Prostate gland (tissue), 2 donors: ENCODE measurements around the gene SHISA7. TPM values are rescaled to one million over a fixed set of nuclear protein-coding genes. Genes with fewer than 3 reads are reported as not detected.

Source experiments
- DNase-seq: peaks from one replicate; pipeline ENCODE4 v3.0.0-alpha.2; 2019; ENCODE audit warnings: low spot score
- H3K27ac ChIP-seq, 2 donors: fragments of 200-600 bp; sonication (generic); 2 replicates each; pipeline ENCODE4 v1.5.1; 2017 to 2019
- H3K27me3 ChIP-seq: fragments of 200-600 bp; sonication (generic); replicated peaks from 2 replicates; pipeline ENCODE4 v1.5.1; 2019; ENCODE audit not compliant: insufficient read depth
- H3K36me3 ChIP-seq, 2 donors: fragments of 200-600 bp; sonication (generic); 1 replicate in 1 of 2; 2 replicates in 1 of 2; pipeline versions ENCODE4 v1.5.1 to v1.8.1; 2017 to 2019
- H3K4me1 ChIP-seq: fragments of 200-600 bp; sonication (generic); replicated peaks from 2 replicates; pipeline ENCODE4 v1.5.1; 2019
- H3K4me3 ChIP-seq, 2 donors: fragments of 200-600 bp; sonication (generic); 2 replicates each; pipeline ENCODE4 v1.5.1; 2017 to 2019
- H3K9me3 ChIP-seq: fragments of 200-600 bp; sonication (generic); 2 replicates; pipeline ENCODE4 v1.5.1; 2017
- POLR2A ChIP-seq: fragments of 450-650 bp; IDR thresholded peaks from one replicate; pipeline ENCODE4 v1.6.1; 2016; ENCODE audit warnings: antibody characterized with exemption, mild to moderate bottlenecking
- POLR2AphosphoS5 ChIP-seq: sonication (generic); formaldehyde crosslinking; IDR thresholded peaks from one replicate; pipeline ENCODE4 v1.6.1; 2017; ENCODE audit warnings: antibody characterized with exemption
- WGBS: methylation state at CpG from one replicate; pipeline ENCODE4 v1.1.5; 2018; 5-methylcytosine and 5-hydroxymethylcytosine counted together
- intact Hi-C: fragments of 100-400 bp; cut with DNase I; formaldehyde crosslinking; loops from one replicate; pipeline ENCODE4 v1.14.2; 2022
- total RNA-seq, 2 donors: library from RNA; depleted of rRNA; stranded (reverse); fragments of >200 nt; gene quantifications; one replicate each; pipeline ENCODE4 v1.1.0, GENCODE V29; 2016
- TF ChIP-seq, protein P1 (sequence below), 4 experiments: fragments of 200-600 bp in 2 of 4; fragments of 450-650 bp in 2 of 4; sonication (generic) in 2 of 4; IDR thresholded peaks; 1 replicate in 3 of 4; 2 replicates in 1 of 4; pipeline ENCODE4 v1.5.1; 2016 to 2019; ENCODE audit warnings: antibody characterized with exemption in 4 of 4, mild to moderate bottlenecking in 2 of 4, moderate library complexity in 2 of 4

Gene SHISA7
- not detected for total RNA-seq

DNA sequence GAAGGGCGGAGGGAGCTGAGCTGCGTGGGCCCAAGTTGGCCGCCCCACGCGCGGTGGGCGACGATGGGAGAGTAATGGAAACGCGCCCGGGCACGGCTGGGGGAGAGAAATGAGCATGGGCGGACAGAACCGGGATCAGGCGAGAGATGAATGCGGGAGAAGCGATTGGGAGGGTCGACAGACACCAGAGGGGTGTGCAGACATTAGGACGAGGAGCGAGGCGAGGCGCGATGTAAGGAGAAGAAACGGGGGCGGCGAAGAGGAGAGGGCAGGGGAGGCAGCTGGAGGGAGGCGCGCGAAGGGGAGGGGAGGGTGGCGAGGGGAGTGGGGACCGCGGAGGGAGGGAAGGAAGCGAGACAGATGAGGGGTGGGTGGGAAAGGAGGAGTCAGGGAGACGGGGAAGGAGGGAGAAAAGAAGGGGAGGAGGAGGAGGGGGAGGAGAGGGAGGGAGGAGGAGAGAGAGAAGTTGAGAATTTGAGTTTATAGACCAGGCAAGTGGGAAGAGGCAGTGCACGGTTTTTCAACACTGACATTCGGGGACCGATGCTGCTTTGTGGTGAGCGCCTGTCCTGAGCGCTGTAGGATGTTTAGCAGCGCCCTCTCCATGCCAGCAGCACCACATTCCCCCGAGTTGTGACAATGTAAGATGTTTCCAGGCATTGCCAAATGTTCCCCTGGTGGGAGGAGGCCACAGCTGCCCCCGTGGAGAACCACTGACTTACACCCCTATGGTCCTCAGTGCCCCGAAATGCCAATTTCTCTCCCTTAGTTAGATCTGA is at the start of gene SHISA7:
TSS of gene SHISA7 (minus strand) at position 256 of the 779 bp plus-strand sequence. CDS start 437 bp downstream, outside the sequence.
- TF ChIP-seq POLR2AphosphoS5 (no peak), POLR2A (no peak)
- TF ChIP-seq, protein P1, sequence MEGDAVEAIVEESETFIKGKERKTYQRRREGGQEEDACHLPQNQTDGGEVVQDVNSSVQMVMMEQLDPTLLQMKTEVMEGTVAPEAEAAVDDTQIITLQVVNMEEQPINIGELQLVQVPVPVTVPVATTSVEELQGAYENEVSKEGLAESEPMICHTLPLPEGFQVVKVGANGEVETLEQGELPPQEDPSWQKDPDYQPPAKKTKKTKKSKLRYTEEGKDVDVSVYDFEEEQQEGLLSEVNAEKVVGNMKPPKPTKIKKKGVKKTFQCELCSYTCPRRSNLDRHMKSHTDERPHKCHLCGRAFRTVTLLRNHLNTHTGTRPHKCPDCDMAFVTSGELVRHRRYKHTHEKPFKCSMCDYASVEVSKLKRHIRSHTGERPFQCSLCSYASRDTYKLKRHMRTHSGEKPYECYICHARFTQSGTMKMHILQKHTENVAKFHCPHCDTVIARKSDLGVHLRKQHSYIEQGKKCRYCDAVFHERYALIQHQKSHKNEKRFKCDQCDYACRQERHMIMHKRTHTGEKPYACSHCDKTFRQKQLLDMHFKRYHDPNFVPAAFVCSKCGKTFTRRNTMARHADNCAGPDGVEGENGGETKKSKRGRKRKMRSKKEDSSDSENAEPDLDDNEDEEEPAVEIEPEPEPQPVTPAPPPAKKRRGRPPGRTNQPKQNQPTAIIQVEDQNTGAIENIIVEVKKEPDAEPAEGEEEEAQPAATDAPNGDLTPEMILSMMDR (IDR thresholded peaks at IDR 0.05) = no peak
- Histone ChIP-seq H3K27ac (no peak within 1 kb of the TSS), H3K36me3 (no peaks in the 10 kb centered on the region), H3K4me1 (no peaks in the 10 kb centered on the region), H3K4me3 (no peak within 1 kb of the TSS), H3K9me3 (no peaks in the 10 kb centered on the region), H3K27me3 (peaks cover 41% of the 10 kb centered on the region)
- intact Hi-C loops = no loop called here
- DNase-seq = no peak
- WGBS = 2% methylated on average over 43 of the region's 43 CpGs

DNA sequence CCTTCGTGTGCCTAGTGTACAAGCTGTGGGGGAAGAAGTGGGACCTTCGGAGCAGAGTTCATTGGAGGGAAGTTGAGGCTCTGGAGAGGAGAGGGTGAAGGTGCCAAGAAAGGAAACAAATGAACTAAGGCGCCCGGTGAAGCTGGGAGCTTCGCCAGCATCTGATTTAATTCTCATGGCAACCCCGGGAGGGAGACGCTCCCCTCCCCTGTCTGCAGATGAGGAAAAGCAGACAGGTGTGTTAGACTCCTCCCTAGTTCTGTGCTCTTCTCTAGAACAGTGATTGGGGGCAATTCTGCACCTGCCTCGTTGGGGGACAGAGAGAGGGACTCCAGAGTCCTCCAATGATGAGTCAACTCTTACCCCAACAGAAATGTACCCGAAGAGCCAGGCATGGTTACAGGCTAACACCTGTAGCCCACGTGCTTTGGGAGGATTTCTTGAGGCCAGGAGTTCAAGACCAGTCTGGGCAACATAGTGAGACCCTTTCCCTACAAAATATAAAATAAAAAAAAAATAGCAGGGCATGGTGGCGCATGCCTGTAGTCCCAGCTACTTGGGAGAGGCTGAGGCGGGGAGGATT is 49.4 kb upstream of the SHISA7 start:
- Histone ChIP-seq H3K27ac (no peak overlapping the region), H3K36me3 (no peaks in the 10 kb centered on the region), H3K9me3 (no peaks in the 10 kb centered on the region), H3K4me1 (no peaks in the 10 kb centered on the region), H3K4me3 (no peak overlapping the region), H3K27me3 (no peaks in the 10 kb centered on the region)
- 31% methylated on average over 12 of the region's 12 CpGs for WGBS
- intact Hi-C loops = no loop called here
- DNase-seq = no peak
- TF ChIP-seq POLR2A = no peak
- TF ChIP-seq, protein P1 (IDR thresholded peaks at IDR 0.05) = no peak

DNA sequence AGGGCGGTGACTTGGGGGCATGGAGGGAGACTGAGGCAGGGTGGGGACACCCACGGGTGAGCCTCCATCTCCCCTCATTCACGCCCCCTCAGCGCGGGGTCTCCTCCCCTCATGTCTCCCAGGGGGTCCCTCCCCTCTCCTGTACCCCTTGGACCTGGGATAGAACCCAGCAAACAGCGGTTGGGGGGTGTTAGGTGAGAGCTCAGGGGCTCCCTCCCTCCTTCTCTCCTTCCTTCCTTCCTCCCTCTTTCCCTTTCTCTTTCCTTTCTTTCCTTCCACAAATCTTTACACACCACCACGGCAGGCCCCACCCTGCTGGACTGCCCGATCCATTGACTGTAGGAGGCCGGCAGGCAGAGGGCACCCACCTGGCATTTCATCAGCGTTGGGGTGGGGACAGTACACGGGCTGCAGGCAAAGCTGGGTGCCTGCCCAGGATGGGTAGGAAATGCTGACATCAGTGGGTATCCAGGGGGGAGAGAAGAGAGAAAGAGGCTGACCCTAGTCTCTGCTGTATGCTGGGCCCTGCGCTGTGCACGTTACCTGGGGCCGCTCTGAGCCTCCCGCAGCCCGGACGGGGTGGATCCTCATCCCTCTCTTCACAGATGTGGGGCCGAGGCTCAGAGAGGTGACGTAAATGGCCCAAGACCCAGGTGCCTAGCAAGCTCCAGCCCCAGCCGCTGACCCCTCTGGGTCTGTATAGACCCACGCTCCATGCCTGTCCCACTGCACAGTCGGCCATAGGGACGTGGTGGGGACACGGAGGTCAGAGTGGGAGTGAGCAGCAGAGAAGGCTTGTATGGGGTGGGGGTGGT is 48.7 kb upstream of the SHISA7 start:
- no peaks in the 10 kb centered on the region for H3K4me1 ChIP-seq
- no peak overlapping the region for H3K27ac ChIP-seq
- H3K4me3 ChIP-seq = no peak overlapping the region
- H3K27me3 ChIP-seq = no peaks in the 10 kb centered on the region
- H3K9me3 ChIP-seq = no peaks in the 10 kb centered on the region
- TF ChIP-seq POLR2A (no peak), POLR2AphosphoS5 (no peak)
- TF ChIP-seq, protein P1 (IDR thresholded peaks at IDR 0.05) = no peak
- no peak for DNase-seq
- intact Hi-C loops = no loop called here
- no peaks in the 10 kb centered on the region for H3K36me3 ChIP-seq
- 56% methylated on average over 24 of the region's 24 CpGs for WGBS

DNA sequence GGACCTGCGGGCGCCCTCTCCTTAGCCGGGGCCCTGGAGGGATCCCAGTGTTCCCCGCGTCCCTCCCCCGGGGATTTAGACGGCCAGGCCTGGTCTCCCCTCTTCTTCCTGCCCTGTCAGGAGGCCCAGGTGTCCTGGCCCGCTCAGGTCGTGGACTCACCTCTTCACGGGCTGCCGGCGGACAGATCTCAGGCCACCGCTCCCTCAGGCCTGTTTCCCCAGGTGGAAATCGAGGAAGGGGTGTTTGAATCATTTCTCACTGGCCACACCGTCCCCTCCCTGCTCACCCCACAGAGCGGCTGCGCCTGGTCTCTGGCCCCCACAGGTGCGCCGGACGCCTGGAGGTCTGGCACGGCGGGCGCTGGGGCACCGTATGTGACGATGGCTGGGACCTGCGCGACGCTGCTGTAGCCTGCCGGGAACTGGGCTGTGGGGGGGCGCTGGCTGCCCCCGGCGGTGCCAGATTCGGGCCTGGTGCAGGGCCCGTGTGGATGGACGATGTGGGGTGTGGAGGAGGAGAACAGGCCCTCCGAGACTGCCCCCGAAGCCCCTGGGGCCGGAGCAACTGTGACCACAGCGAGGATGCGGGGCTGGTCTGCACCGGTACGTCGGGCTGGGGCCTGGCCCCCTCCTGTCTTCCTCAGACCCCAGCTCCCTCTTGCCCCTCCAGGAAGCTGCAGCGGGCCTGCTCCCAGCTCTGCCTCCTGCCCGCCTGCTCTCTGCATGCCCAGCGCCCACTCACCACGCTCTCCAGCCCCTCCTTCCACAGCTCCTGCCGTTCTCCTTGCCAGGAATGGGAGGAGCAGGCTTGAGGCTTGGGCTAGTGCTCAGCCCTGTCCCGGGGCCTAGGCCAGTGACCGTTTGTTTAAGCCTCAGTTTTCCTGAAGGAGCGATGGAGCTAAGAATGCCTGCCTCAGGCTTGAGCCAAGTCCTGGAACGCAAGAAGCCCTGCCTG is 47.7 kb upstream of the SHISA7 start:
- Histone ChIP-seq H3K4me1 (no peaks in the 10 kb centered on the region), H3K36me3 (no peaks in the 10 kb centered on the region), H3K27ac (no peak overlapping the region), H3K27me3 (no peaks in the 10 kb centered on the region), H3K9me3 (no peaks in the 10 kb centered on the region), H3K4me3 (no peak overlapping the region)
- no peak for TF ChIP-seq POLR2A
- TF ChIP-seq POLR2AphosphoS5 = no peak
- TF ChIP-seq, protein P1 (IDR thresholded peaks at IDR 0.05) = no peak
- WGBS = 76% methylated on average over 50 of the region's 52 CpGs
- no peak for DNase-seq
- intact Hi-C loops = no loop called here
